Measurements from ENCODE around the gene RPL29.
"Not testable (repeated sequence)": the region's sequence is repeated elsewhere in the genome, so short reads cannot be mapped to it uniquely, and the experiment has no call there.

RPL29 gene

DNA sequence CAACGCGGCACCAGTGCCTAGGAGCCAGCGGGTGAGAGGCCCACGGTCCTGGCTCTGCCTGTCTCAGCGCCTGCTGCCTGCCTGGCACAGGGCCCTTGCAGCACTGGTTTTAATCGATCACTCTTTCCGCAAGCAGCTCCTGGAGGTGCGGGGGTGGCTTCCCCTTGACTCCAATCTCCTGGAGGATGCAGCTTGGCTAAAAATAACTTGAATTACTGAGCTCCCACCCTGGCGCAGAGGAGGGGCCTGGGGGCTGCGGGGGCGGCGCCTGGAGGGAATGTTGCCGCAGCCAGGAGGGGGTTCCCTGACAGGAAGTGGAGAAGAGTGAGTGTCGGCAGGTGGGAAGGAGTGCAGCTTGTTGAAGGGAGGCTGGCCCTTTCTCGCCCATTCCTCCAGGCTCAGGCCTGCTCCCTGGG is 9.9 kb upstream of the RPL29 start:
- DNase-seq (ENCODE audit: low read depth): no peak

DNA sequence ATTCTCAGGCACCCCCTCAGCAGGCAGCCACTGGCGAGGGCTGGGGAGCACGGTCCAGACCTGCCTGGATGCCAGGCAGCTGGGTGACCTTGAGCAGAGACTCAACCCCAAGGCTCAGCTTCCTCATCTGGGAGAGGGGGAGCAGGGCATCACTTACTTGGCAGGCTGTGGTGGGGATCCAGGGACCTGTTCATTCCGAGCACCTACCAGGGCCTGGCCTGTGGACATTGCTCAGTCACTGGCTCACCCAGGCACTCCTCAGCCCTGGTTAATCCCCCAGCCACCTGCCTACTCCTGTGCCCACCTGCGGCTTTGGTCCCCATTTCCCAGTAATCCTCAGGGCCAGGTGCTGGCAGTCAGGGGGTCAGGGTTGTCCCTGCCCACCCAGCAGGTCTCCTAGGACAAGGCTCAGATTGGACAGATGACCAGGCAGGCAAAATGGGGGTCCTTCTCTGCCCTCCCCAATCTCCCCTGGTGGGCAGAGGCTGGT is 9.3 kb upstream of the RPL29 start:
- no peak for DNase-seq (ENCODE audit: low read depth)

- no peak for DNase-seq (ENCODE audit: low read depth)
Measured at GRCh38 chr3:52004163-52004787, 8.6 kb upstream of the RPL29 start.

DNA sequence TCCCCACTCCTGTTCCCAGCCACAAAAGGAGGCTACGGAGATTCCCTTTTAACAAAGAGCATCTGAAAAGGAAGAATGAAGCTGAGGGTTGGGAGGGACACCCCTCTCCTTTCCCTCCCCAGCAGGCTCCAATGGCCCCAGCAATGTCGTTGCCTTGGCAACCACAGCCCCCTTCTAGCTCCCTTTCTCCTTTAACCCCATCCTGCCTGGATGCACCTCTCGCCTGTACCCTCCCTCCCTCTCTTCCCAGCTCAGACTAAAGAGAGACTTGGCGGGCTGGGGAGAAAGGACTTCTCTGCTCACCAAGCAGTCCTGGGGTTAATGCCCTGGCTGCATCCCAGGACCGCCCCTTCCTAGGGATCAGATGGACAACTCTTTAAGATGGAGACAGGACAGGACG is 7.1 kb upstream of the RPL29 start:
- no peak for DNase-seq (ENCODE audit: low read depth)

- no peak for DNase-seq (ENCODE audit: low read depth)
Measured at GRCh38 chr3:52001443-52001974, 5.8 kb upstream of the RPL29 start.

GRCh38 chr3:51999846-52000245 is 4.2 kb upstream of the RPL29 start:
- no peak for DNase-seq (ENCODE audit: low read depth)

DNA sequence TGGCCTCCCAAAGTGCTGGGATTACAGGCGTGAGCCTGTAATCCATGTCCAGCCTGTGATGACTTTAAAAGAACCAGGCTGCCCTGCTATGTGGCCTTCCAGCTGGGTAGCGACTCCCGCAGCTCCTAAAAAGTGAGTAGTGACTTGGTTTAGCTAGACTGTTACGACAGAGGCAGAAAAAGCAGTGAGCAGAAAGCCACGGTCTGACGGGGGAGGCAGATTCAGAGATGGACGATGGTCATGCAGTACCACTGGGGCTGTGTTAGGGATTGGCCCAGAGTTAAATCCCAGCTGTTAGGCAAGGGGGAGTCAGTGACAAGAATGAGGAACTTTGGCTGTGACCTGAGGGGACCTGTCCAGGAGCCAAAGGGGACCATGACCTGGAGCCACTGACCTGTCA is 3.1 kb upstream of the RPL29 start:
- DNase-seq (ENCODE audit: low read depth): no peak

GRCh38 chr3:51997935-51998596 is 2.4 kb upstream of the RPL29 start:
- DNase-seq (ENCODE audit: low read depth): no peak

DNA sequence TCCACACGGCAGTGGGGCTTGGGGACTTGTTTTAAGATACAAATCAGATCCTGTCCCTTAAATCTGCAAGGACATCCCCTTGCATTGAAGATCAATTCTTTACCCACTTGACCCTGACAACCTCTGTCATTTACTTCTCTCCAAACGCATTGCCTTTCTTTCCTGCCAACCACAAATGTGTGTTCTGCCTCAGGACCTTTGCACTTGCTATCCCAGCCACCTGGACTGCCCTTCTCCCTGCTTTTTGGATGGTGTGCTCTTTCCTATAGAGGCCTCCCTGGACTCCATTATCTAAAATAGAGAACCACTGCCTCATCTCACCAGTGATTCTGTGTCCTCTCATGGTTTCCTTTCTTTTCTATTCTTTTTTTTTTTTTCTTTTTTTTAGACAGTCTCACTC is 1.5 kb upstream of the RPL29 start:
- DNase-seq (ENCODE audit: low read depth): no peak

- DNase-seq (ENCODE audit: low read depth): no peak
Measured at GRCh38 chr3:51994530-51994929, 1.2 kb downstream of the RPL29 start.

- DNase-seq (ENCODE audit: low read depth): not testable (repeated sequence)
Measured at GRCh38 chr3:51993657-51994056, 2.0 kb downstream of the RPL29 start.

DNA sequence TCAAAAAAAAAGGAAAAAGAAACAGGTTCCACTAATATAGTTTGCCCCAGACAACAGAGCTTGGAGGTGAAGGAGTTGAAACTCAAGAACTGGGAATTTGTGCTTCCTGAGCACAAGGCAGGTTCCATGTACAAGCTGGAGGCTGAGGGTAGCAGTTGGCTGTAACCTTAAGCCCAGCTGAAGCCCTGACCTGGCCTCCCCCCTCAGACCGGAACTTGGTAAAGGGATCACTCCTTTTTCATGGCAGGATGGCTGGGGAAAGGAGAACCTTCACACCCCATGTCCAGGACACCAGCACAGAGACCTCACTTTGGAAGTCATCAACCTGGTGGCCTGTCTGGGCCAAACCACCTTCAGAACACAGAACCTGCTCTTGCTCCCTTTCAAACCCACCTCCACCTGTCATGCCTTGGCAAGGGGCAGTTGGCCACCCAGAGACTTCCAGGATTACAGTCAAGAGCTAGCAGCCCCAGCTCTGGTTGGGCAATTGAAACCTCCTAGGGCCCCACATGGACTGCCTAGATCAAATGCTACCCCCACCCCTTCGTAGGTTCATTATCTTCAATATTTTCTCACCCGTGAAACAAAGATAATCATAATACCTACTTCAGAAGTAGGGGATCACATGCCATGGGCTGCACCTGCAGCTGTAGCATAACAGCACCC is 3.5 kb downstream of the RPL29 start:
- DNase-seq (ENCODE audit: low read depth): no peak

- not testable (repeated sequence) for DNase-seq (ENCODE audit: low read depth)
Measured at GRCh38 chr3:51990501-51990971, 5.2 kb downstream of the RPL29 start.

DNA sequence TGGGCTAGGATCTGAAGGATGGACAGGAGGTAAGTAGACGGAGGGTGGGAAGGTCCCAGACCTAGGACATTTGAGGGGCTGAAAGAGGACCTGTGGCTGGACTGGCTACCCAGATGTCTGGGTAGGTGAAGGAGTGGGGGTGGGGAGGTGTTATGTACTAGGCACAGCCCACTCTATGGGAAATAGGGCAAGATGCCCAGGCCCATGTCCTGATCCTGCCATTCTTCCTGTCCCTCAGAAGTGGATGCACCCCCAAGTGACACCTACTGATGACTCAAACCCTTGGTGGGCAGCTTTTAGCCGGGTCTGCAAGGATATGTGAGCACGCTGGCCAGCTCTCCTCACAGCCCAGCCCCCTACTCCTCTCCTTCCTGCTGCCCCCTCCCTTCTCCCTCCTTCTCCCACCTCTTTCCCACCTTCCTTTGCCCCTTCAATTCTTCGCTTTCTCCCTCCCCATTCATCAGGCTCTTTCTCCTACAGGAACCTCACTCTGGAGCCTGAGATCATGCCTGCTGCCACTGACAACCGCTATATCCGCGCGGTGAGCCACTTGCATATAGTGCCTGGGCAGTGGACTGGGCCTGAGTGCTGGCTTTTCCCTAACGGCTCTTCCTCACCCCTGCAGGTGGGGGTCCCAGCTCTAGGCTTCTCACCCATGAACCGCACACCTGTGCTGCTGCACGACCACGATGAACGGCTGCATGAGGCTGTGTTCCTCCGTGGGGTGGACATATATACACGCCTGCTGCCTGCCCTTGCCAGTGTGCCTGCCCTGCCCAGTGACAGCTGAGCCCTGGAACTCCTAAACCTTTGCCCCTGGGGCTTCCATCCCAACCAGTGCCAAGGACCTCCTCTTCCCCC is 7.2 kb downstream of the RPL29 start:
- DNase-seq (ENCODE audit: low read depth): no peak

DNA sequence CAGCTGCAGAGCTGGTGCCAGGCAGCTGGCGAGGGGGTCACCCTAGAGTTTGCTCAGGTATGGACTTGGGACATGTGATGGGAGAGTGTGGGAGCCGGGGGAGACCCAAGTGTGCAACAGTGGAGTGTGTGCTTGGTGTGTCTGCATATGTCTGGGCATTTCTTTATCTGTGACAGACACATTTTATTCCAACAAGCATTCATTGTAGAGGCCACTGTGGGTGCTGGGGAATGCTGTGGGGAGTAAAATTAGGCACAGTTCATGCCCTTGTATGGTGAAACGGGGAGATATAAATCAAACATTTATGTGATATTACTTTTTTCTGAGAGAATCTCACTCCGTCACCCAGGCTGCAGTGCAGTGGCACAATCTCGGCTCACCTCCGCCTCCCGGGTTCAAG is 8.1 kb downstream of the RPL29 start:
- no peak for DNase-seq (ENCODE audit: low read depth)

DNA sequence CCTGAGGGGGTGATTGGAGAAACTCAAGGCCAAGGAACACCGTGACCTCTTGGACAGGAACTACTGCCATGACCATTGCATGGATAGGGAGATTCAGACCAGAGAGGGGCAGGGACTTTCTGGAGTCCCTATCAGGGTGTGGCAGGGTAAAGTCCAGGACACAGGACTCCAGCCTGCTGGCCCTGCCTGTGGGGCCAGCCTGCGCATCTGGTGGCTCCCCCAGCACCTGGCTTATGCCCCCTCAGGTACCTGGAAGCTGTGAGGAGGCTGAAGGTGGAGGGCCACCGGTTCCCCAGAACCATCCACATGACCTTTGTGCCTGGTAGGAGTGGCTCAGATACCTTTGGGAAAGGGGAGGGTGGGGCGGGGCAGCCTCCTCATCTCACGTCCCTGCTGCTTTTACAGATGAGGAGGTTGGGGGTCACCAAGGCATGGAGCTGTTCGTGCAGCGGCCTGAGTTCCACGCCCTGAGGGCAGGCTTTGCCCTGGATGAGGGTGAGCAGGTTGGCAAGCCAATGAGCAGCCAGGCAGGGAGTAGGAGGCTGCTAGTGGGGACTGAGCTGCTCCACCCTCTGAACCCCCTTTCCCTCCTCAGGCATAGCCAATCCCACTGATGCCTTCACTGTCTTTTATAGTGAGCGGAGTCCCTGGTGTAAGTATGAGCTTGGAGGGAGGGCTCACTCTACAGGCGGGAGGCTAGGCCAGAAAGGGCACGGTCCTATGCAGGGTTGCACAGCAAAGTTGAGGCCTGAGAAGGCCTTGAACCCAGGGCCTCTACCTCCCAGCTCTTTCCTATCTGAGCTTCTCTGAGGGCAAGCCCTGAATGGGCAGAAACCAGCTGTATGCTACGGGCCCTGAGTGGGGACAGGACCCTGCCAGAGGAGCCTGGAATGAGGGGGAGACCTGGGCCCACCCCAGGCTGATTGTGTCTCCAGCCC is 9.4 kb downstream of the RPL29 start:
- no peak for DNase-seq (ENCODE audit: low read depth)

GRCh38 chr3:51985063-51985462 is 10.6 kb downstream of the RPL29 start:
- no peak for DNase-seq (ENCODE audit: low read depth)

- no peak for DNase-seq (ENCODE audit: low read depth)
Measured at GRCh38 chr3:51984269-51984647, 11.4 kb downstream of the RPL29 start.

DNA sequence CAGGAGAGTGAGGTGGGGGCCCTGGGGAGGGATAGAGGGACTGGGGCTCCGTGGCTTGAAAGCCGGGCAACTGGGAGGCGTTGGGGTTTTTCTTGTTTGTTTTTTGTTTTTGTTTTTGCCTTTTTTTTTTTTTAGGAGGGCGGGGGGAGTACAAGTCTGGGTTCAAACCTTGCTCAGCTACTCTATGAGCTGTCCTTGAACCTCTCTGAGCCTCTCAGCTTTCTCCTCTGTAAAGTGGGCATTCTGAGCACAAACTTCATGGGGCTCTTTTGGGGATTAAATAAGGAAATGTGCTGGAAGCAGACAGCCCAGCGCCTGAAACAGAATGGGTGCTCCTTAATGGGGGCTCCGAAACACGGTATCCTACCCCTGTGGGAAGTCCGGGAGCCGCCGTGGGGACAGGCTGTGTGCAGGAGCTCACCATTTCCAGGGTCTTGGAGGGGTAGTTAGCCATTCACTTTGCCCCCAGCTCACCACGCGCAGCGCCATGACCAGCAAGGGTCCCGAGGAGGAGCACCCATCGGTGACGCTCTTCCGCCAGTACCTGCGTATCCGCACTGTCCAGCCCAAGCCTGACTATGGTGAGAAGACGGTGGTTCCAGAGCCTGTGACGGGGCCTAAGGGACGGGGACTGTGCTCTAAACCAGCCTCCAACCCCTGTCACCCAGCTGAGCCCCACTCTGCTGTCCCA is 12.0 kb downstream of the RPL29 start:
- no peak for DNase-seq (ENCODE audit: low read depth)

GRCh38 chr3:51982838-51983577 is 12.7 kb downstream of the RPL29 start, which contains the start of gene ACY1:
Gene ACY1, plus strand, starts transcription at chr3:51983535. Its CDS starts 530 bp downstream, at chr3:51984065.
- peak; percentile 50 for DNase-seq (ENCODE audit: low read depth)
